Activated CD4-positive, alpha-beta T cell treated with anti-CD3 and anti-CD28 coated beads, Interleukin-2, amount 10 ng/mL, durations not matched to agents 24 days and 14 days (primary cell): Measurements from ENCODE around the gene ARHGDIG. TPM values are rescaled to one million over a fixed set of nuclear protein-coding genes. Genes with fewer than 3 reads are reported as not detected.
"Not testable (repeated sequence)": the region's sequence is repeated elsewhere in the genome, so short reads cannot be mapped to it uniquely, and the experiment has no call there.

Experiments
- DNase-seq: peaks from one replicate; pipeline ENCODE4 v3.0.0; 2022
- H3K27ac Mint-ChIP-seq: one replicate; pipeline ENCODE4 v1.8.0; 2022; ENCODE audit warnings: mild to moderate bottlenecking, mixed read lengths
- H3K27me3 Mint-ChIP-seq: one replicate; pipeline ENCODE4 v1.8.0; 2022; ENCODE audit warnings: mixed read lengths
- H3K36me3 Mint-ChIP-seq: one replicate; pipeline ENCODE4 v1.8.0; 2022; ENCODE audit warnings: low read depth, mild to moderate bottlenecking, mixed read lengths
- H3K4me1 Mint-ChIP-seq: one replicate; pipeline ENCODE4 v1.8.0; 2021; ENCODE audit warnings: mixed read lengths
- H3K4me3 Mint-ChIP-seq: one replicate; pipeline ENCODE4 v1.8.0; 2022; ENCODE audit warnings: mild to moderate bottlenecking, moderate library complexity, mixed read lengths
- H3K9me3 Mint-ChIP-seq: one replicate; pipeline ENCODE4 v1.8.0; 2021; ENCODE audit warnings: mixed read lengths
- intact Hi-C: fragments of 100-400 bp; cut with micrococcal nuclease; formaldehyde crosslinking; loops from one replicate; pipeline ENCODE4 v1.15.1; 2023
- total RNA-seq: library from RNA; stranded (reverse); gene quantifications from 2 replicates; pipeline ENCODE4 v1.2.3, GENCODE V29; 2022

Gene ARHGDIG
- total RNA-seq, 1 donor from 2014 or later: not detected

- H3K4me3 Mint-ChIP-seq, H3K27ac Mint-ChIP-seq, intact Hi-C loops, H3K9me3 Mint-ChIP-seq, H3K27me3 Mint-ChIP-seq, DNase-seq, H3K36me3 Mint-ChIP-seq: not testable (repeated sequence)
- peaks cover 14% of the 10 kb centered on the region for H3K4me1 Mint-ChIP-seq
Observed at GRCh38 chr16:331181-331814, 50.9 kb downstream of the ARHGDIG start.

Other genes starting within 250 kb of the ARHGDIG start
- gene POLR3K, start 227.0 kb upstream of the ARHGDIG start, total RNA-seq: 88.9 and 89.8 TPM in 2 replicates
- 97.7 and 99.9 TPM in 2 replicates for gene SNRNP25, start 226.8 kb upstream of the ARHGDIG start, total RNA-seq
- 0.26 and 0.76 TPM in 2 replicates for gene RHBDF1, start 208.0 kb upstream of the ARHGDIG start, total RNA-seq
- gene MPG, start 202.4 kb upstream of the ARHGDIG start, total RNA-seq: 68.4 and 72.6 TPM in 2 replicates
- 52.9 and 53.8 TPM in 2 replicates for gene NPRL3, start 141.9 kb upstream of the ARHGDIG start, total RNA-seq
- not detected in 2 replicates for gene HBZ, start 127.9 kb upstream of the ARHGDIG start, total RNA-seq
- gene HBM, start 114.6 kb upstream of the ARHGDIG start, total RNA-seq: not detected in 2 replicates
- gene HBA2, start 107.7 kb upstream of the ARHGDIG start, total RNA-seq: 0.33 TPM in 1 of 2 replicates, not detected in the other
- gene HBA1, start 103.9 kb upstream of the ARHGDIG start, total RNA-seq: not detected in 2 replicates
- 0.69 and 1.6 TPM in 2 replicates for gene HBQ1, start 100.1 kb upstream of the ARHGDIG start, total RNA-seq
- 82.3 and 87.9 TPM in 2 replicates for gene LUC7L, start 51.1 kb upstream of the ARHGDIG start, total RNA-seq
- gene FAM234A, start 45.8 kb upstream of the ARHGDIG start, total RNA-seq: 17.3 and 18.6 TPM in 2 replicates
- 0.14 TPM in 1 of 2 replicates, not detected in the other for gene RGS11, start 4.6 kb upstream of the ARHGDIG start, total RNA-seq
- gene PDIA2, start 2.6 kb downstream of the ARHGDIG start, total RNA-seq: not detected in 2 replicates
- gene AXIN1, start 72.1 kb downstream of the ARHGDIG start, total RNA-seq: 26.7 and 27.9 TPM in 2 replicates
- gene MRPL28, start 89.9 kb downstream of the ARHGDIG start, total RNA-seq: 106 and 109 TPM in 2 replicates
- gene PGAP6, start 101.4 kb downstream of the ARHGDIG start, total RNA-seq: 34.1 and 37.8 TPM in 2 replicates
- 64.3 and 64.8 TPM in 2 replicates for gene NME4, start 116.6 kb downstream of the ARHGDIG start, total RNA-seq
- gene DECR2, start 121.3 kb downstream of the ARHGDIG start, total RNA-seq: 17.6 and 18.5 TPM in 2 replicates
- gene RAB11FIP3, start 145.1 kb downstream of the ARHGDIG start, total RNA-seq: 40.2 and 40.5 TPM in 2 replicates
- gene CAPN15, start 247.1 kb downstream of the ARHGDIG start, total RNA-seq: 121 and 124 TPM in 2 replicates